IMR-90 (cell line): ENCODE data around the gene RNASEH2B. TPM values are rescaled to one million over a fixed set of nuclear protein-coding genes. Genes with fewer than 3 reads are reported as not detected.

Experiments used
- ATAC-seq: fragments of 200-7000 bp; cut with Tn5 transposase; 2 replicates; pipeline ENCODE4 v1.9.1; 2020; ENCODE audit warnings: low read depth, mild to moderate bottlenecking, moderate library complexity
- BruUV-seq: library from RNA; stranded (reverse); fragments of 400-500 nt; replicated peaks from 2 replicates; lab custom pipeline; 2021; lab: Mats Ljungman, UMichigan
- CTCF ChIA-PET: fragments of 300-600 bp; formaldehyde crosslinking; extraction: SDS; loops from one replicate; lab custom pipeline; 2021; ENCODE audit warnings: antibody characterized with exemption; lab: Yijun Ruan, JAX
- POLR2A ChIA-PET: fragments of 300-600 bp; sonication (Branson Sonifier 250); formaldehyde crosslinking; loops from one replicate; lab custom pipeline; 2022; ENCODE audit warnings: antibody characterized with exemption; ENCODE audit not compliant: unreplicated experiment; lab: Charles Lee
- DNase-seq: peaks from one replicate; pipeline ENCODE4 v3.0.0; 2013
- H2AFZ ChIP-seq: replicated peaks from 2 replicates; pipeline ENCODE3; 2013; ENCODE audit warnings: low read length, mild to moderate bottlenecking; ENCODE audit not compliant: poor library complexity
- H2AK5ac ChIP-seq: 2 replicates; pipeline ENCODE4 v1.6.1; 2013; ENCODE audit warnings: low read depth, low read length, inconsistent platforms
- H2AK9ac ChIP-seq: replicated peaks from 2 replicates; pipeline ENCODE3; 2013; ENCODE audit warnings: mild to moderate bottlenecking, low read depth, low read length, moderate library complexity; ENCODE audit not compliant: poor library complexity
- H2BK120ac ChIP-seq: 2 replicates; pipeline ENCODE4 v1.6.1; 2013; ENCODE audit warnings: low read depth, low read length, inconsistent platforms
- H2BK15ac ChIP-seq: 3 replicates; pipeline ENCODE4 v1.6.1; 2013; ENCODE audit warnings: low read depth, low read length, inconsistent platforms
- H2BK20ac ChIP-seq: 2 replicates; pipeline ENCODE4 v1.6.1; 2013; ENCODE audit warnings: low read depth, mild to moderate bottlenecking, inconsistent platforms, low read length, moderate library complexity
- H2BK5ac ChIP-seq: 2 replicates; pipeline ENCODE4 v1.6.1; 2013; ENCODE audit warnings: mild to moderate bottlenecking, low read depth, low read length, inconsistent platforms; ENCODE audit not compliant: poor library complexity, severe bottlenecking
- H3K14ac ChIP-seq: replicated peaks from 2 replicates; pipeline ENCODE4 v1.6.1; 2013; ENCODE audit warnings: low read depth, low read length, inconsistent platforms
- H3K18ac ChIP-seq: 2 replicates; pipeline ENCODE4 v1.6.1; 2013; ENCODE audit warnings: low read depth, low read length, control low read depth
- H3K23ac ChIP-seq: 2 replicates; pipeline ENCODE4 v1.6.1; 2013; ENCODE audit warnings: low read depth, low read length, inconsistent platforms
- H3K27ac ChIP-seq: 2 replicates; pipeline ENCODE4 v1.5.1; 2013; ENCODE audit warnings: mild to moderate bottlenecking, control low read depth, low read length; ENCODE audit not compliant: insufficient read depth
- H3K27me3 ChIP-seq: 2 replicates; pipeline ENCODE4 v1.6.1; 2013; ENCODE audit warnings: low read length; ENCODE audit not compliant: control insufficient read depth, insufficient read depth
- H3K36me3 ChIP-seq: 2 replicates; pipeline ENCODE4 v1.6.1; 2013; ENCODE audit warnings: low read length, mixed read lengths; ENCODE audit not compliant: control insufficient read depth, insufficient read depth
- H3K4ac ChIP-seq: 2 replicates; pipeline ENCODE4 v1.6.1; 2013; ENCODE audit warnings: low read depth, low read length, inconsistent platforms
- H3K4me1 ChIP-seq: 2 replicates; pipeline ENCODE4 v1.6.1; 2013; ENCODE audit warnings: low read length, mixed read lengths; ENCODE audit not compliant: control insufficient read depth, insufficient read depth
- H3K4me2 ChIP-seq: 2 replicates; pipeline ENCODE4 v1.6.1; 2013; ENCODE audit warnings: low read depth, mild to moderate bottlenecking, control low read depth, low read length, moderate library complexity
- H3K4me3 ChIP-seq: 2 replicates; pipeline ENCODE4 v1.5.1; 2013; ENCODE audit warnings: low read depth, mild to moderate bottlenecking, control low read depth, low read length, moderate library complexity; ENCODE audit not compliant: insufficient read depth
- H3K56ac ChIP-seq: 2 replicates; pipeline ENCODE4 v1.6.1; 2013; ENCODE audit warnings: low read length, inconsistent platforms; ENCODE audit not compliant: insufficient read depth; ENCODE audit errors: extremely low read depth
- H3K79me1 ChIP-seq, 2 experiments: 2 replicates each; pipeline ENCODE4 v1.6.1; 2013; ENCODE audit warnings: low read length in 2 of 2, inconsistent platforms in 1 of 2, low read depth in 1 of 2
- H3K9ac ChIP-seq: 2 replicates; pipeline ENCODE4 v1.6.1; 2013; ENCODE audit warnings: low read depth, low read length, control low read depth
- H3K9me1 ChIP-seq: 2 replicates; pipeline ENCODE4 v1.6.1; 2013; ENCODE audit warnings: low read length, inconsistent platforms; ENCODE audit not compliant: insufficient read depth
- H3K9me3 ChIP-seq: 2 replicates; pipeline ENCODE4 v1.6.1; 2013; ENCODE audit warnings: low read length; ENCODE audit not compliant: control insufficient read depth, insufficient read depth
- H4K20me1 ChIP-seq: 2 replicates; pipeline ENCODE4 v1.6.1; 2013; ENCODE audit warnings: low read length, inconsistent platforms; ENCODE audit not compliant: insufficient read depth
- H4K5ac ChIP-seq: 2 replicates; pipeline ENCODE4 v1.6.1; 2013; ENCODE audit warnings: mild to moderate bottlenecking, low read depth, low read length, control low read depth
- H4K8ac ChIP-seq, 2 experiments: 2 replicates each; pipeline ENCODE4 v1.6.1; 2013; ENCODE audit warnings: low read depth in 2 of 2, low read length in 2 of 2, control low read depth in 1 of 2, inconsistent platforms in 1 of 2
- H4K91ac ChIP-seq: 2 replicates; pipeline ENCODE4 v1.6.1; 2013; ENCODE audit warnings: low read depth, low read length, inconsistent platforms; ENCODE audit not compliant: insufficient read depth
- BHLHE40 ChIP-seq: fragments of 150-350 bp; IDR thresholded peaks from 2 replicates; pipeline ENCODE4 v1.6.1; 2016; ENCODE audit warnings: mild to moderate bottlenecking, low read depth, low read length
- CEBPB ChIP-seq: IDR thresholded peaks from 2 replicates; pipeline ENCODE4 v1.6.1; 2012; ENCODE audit warnings: low read depth, low read length, improper control_type of control experiment
- CHD1 ChIP-seq: IDR thresholded peaks from 2 replicates; pipeline ENCODE4 v1.6.1; 2012; ENCODE audit warnings: low read depth, low read length, improper control_type of control experiment
- FOS ChIP-seq: fragments of 150-350 bp; IDR thresholded peaks from 2 replicates; pipeline ENCODE4 v1.6.1; 2016; ENCODE audit warnings: low read depth, low read length
- MAFK ChIP-seq: IDR thresholded peaks from 2 replicates; pipeline ENCODE4 v1.6.1; 2012; ENCODE audit warnings: low read depth, low read length, improper control_type of control experiment
- MAZ ChIP-seq: IDR thresholded peaks from 2 replicates; pipeline ENCODE4 v1.6.1; 2012; ENCODE audit warnings: low read depth, mild to moderate bottlenecking, low read length, improper control_type of control experiment, moderate library complexity, borderline replicate concordance
- MXI1 ChIP-seq: IDR thresholded peaks from 2 replicates; pipeline ENCODE4 v1.6.1; 2012; ENCODE audit warnings: low read depth, mild to moderate bottlenecking, low read length, moderate library complexity, borderline replicate concordance
- NFE2L2 ChIP-seq: fragments of 150-350 bp; IDR thresholded peaks from 2 replicates; pipeline ENCODE4 v1.6.1; 2016; ENCODE audit warnings: low read depth, mild to moderate bottlenecking, low read length
- POLR2A ChIP-seq: IDR thresholded peaks from 2 replicates; pipeline ENCODE4 v1.6.1; 2012; ENCODE audit warnings: mild to moderate bottlenecking, low read depth, low read length
- RAD21 ChIP-seq: IDR thresholded peaks from 2 replicates; pipeline ENCODE4 v1.6.1; 2012; ENCODE audit warnings: low read length, improper control_type of control experiment
- RCOR1 ChIP-seq: IDR thresholded peaks from 2 replicates; pipeline ENCODE4 v1.6.1; 2012; ENCODE audit warnings: mild to moderate bottlenecking, low read length, improper control_type of control experiment; ENCODE audit not compliant: insufficient replicate concordance
- RFX5 ChIP-seq: IDR thresholded peaks from 2 replicates; pipeline ENCODE4 v1.8.0; 2012; ENCODE audit warnings: low read depth, mild to moderate bottlenecking, low read length, moderate library complexity
- SMC3 ChIP-seq: fragments of 150-350 bp; IDR thresholded peaks from 2 replicates; pipeline ENCODE4 v1.6.1; 2016; ENCODE audit warnings: low read depth, mild to moderate bottlenecking, antibody characterized with exemption, low read length, moderate library complexity
- WGBS, 2 experiments: methylation state at CpG; one replicate each; pipeline versions ENCODE4 v1.1.5 to v1.1.7; 2013; ENCODE audit warnings: missing lambda C conversion rate in 2 of 2; ENCODE audit not compliant: insufficient read length in 1 of 2; ENCODE audit errors: extremely low coverage in 2 of 2; 5-methylcytosine and 5-hydroxymethylcytosine counted together
- dilution Hi-C: fragments of 300-500 bp; cut with HindIII; formaldehyde crosslinking; loops from one replicate; pipeline ENCODE4 v1.14.3; 2018; ENCODE audit warnings: low sequenced_read_pairs; ENCODE audit not compliant: unreplicated experiment
- in situ Hi-C: fragments of 300-500 bp; cut with MboI; formaldehyde crosslinking; loops from 3 replicates; pipeline ENCODE4 v1.14.3; 2019; ENCODE audit warnings: low sequenced_read_pairs, inconsistent platforms, mixed read lengths
- intact Hi-C: fragments of 100-400 bp; cut with micrococcal nuclease; formaldehyde crosslinking; loops from 2 replicates; pipeline ENCODE4 v1.10.0; 2022
- polyA plus RNA-seq, 3 experiments: library from polyadenylated mRNA; depleted of rRNA; stranded (reverse); fragments of >200 nt; gene quantifications; 2 replicates each; pipeline ENCODE4 v1.2.3, GENCODE V29; 2012; ENCODE audit warnings: low replicate concordance in 1 of 3
- total RNA-seq: library from RNA; depleted of rRNA; stranded (reverse); fragments of >200 nt; gene quantifications from 2 replicates; pipeline ENCODE4 v1.2.3, GENCODE V29; 2012
- TF ChIP-seq, protein P1 (sequence below): fragments of 150-350 bp; IDR thresholded peaks from 2 replicates; pipeline ENCODE4 v1.6.1; 2017; ENCODE audit warnings: mild to moderate bottlenecking, antibody characterized with exemption, low read length, low read depth
- TF ChIP-seq, protein P2 (sequence below): fragments of 150-350 bp; IDR thresholded peaks from 2 replicates; pipeline ENCODE4 v1.6.1; 2016; ENCODE audit warnings: low read depth, mild to moderate bottlenecking, low read length, moderate library complexity, borderline replicate concordance
- TF ChIP-seq, protein P3 (sequence below): conservative IDR thresholded peaks from 2 replicates; pipeline ENCODE4 v1.5.1; 2012; ENCODE audit warnings: mild to moderate bottlenecking, low read depth, low read length, improper control_type of control experiment

The RNASEH2B gene
- total and polyA plus RNA-seq, 2 of the 4 experiments (the other 2 are of a cell fraction), result 11.2 to 14.2 TPM

DNA sequence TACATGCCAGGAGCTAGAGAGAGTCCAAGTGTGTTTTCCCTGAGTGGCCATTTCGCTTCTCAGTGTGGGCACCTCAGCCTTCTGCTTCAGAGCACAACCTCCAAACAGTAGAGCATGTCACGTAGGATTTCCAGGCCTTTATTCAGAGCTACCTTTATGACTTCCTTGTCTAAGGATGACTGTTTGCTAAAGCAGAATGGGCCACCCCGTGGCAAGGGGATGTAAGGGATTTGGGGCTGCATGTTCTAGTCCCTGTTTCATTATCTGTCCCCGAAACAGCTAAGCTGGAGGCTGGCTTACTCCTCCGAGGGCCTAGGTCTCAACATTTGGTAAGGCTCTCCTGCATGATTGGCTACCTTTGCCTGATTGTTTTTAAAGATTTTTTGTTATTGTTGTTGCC lies 6.0 kb downstream of the RNASEH2B start:
- TF ChIP-seq POLR2A (no peak), MAZ (no peak), MAFK (no peak), RFX5 (no peak), CEBPB (no peak), FOS (no peak), SMC3 (no peak), RCOR1 (no peak), MXI1 (no peak), RAD21 (no peak), CHD1 (no peak), BHLHE40 (no peak), NFE2L2 (no peak)
- TF ChIP-seq, protein P1, sequence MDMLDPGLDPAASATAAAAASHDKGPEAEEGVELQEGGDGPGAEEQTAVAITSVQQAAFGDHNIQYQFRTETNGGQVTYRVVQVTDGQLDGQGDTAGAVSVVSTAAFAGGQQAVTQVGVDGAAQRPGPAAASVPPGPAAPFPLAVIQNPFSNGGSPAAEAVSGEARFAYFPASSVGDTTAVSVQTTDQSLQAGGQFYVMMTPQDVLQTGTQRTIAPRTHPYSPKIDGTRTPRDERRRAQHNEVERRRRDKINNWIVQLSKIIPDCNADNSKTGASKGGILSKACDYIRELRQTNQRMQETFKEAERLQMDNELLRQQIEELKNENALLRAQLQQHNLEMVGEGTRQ, result no peak
- TF ChIP-seq, protein P2, sequence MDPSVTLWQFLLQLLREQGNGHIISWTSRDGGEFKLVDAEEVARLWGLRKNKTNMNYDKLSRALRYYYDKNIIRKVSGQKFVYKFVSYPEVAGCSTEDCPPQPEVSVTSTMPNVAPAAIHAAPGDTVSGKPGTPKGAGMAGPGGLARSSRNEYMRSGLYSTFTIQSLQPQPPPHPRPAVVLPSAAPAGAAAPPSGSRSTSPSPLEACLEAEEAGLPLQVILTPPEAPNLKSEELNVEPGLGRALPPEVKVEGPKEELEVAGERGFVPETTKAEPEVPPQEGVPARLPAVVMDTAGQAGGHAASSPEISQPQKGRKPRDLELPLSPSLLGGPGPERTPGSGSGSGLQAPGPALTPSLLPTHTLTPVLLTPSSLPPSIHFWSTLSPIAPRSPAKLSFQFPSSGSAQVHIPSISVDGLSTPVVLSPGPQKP, result no peak
- TF ChIP-seq, protein P3, sequence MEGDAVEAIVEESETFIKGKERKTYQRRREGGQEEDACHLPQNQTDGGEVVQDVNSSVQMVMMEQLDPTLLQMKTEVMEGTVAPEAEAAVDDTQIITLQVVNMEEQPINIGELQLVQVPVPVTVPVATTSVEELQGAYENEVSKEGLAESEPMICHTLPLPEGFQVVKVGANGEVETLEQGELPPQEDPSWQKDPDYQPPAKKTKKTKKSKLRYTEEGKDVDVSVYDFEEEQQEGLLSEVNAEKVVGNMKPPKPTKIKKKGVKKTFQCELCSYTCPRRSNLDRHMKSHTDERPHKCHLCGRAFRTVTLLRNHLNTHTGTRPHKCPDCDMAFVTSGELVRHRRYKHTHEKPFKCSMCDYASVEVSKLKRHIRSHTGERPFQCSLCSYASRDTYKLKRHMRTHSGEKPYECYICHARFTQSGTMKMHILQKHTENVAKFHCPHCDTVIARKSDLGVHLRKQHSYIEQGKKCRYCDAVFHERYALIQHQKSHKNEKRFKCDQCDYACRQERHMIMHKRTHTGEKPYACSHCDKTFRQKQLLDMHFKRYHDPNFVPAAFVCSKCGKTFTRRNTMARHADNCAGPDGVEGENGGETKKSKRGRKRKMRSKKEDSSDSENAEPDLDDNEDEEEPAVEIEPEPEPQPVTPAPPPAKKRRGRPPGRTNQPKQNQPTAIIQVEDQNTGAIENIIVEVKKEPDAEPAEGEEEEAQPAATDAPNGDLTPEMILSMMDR, result no peak
- in situ Hi-C loops, result loop anchor here (25.0 kb wide), 3 partner anchors 828 to 1253 kb away; partner anchors contain the start of gene TRIM13

More for the DNA sequence above, 6.0 kb downstream of the RNASEH2B start:
- no TSS peak for BruUV-seq
- ChIA-PET POLR2A (no interaction called here), CTCF (interaction anchor here (0.6 to 1.1 kb wide), 2 partner anchors 20 to 295 kb away, joined by 3 to 4 read pairs; no protein-coding TSS in a partner anchor)
- H3K27me3 ChIP-seq, result no peaks in the 10 kb centered on the region
- no peak for DNase-seq
- H3K4me1 ChIP-seq, result peaks cover 14% of the 10 kb centered on the region
- H2BK15ac ChIP-seq, result no peak overlapping the region
- no peaks in the 10 kb centered on the region for H3K36me3 ChIP-seq
- no peak overlapping the region for H3K9ac ChIP-seq
- H4K8ac ChIP-seq, result no peak overlapping the region
- ATAC-seq, result no peak
- WGBS, 2 experiments, result no CpG with 5 or more reads among the region's 5 CpGs
- H3K4me3 ChIP-seq, result no peak overlapping the region
- H3K23ac ChIP-seq, result no peak overlapping the region
- H3K18ac ChIP-seq, result no peak overlapping the region
- no peak overlapping the region for H4K5ac ChIP-seq
- H3K27ac ChIP-seq, result no peak overlapping the region
- no peak overlapping the region for H3K4me2 ChIP-seq
- no peak overlapping the region for H2BK5ac ChIP-seq
- H3K4ac ChIP-seq, result no peak overlapping the region
- H2AFZ ChIP-seq, result no peak overlapping the region
- no peak overlapping the region for H3K56ac ChIP-seq
- no peak overlapping the region for H2BK120ac ChIP-seq
- peaks cover 6% of the 10 kb centered on the region for H3K9me1 ChIP-seq
- no peaks in the 10 kb centered on the region for H3K9me3 ChIP-seq
- H3K79me1 ChIP-seq, result peaks cover 22 to 44% of the 10 kb centered on the region in 2 experiments
- H2AK9ac ChIP-seq, result no peak overlapping the region
- intact Hi-C loops, result loop anchor here (2.0 to 10.0 kb wide), 4 partner anchors 155 to 1061 kb away; partner anchors contain the start of gene SPRYD7
- no peak overlapping the region for H3K14ac ChIP-seq
- H4K20me1 ChIP-seq, result peaks cover 7% of the 10 kb centered on the region
- H2AK5ac ChIP-seq, result no peak overlapping the region
- peak overlapping the region; percentile 20; the same call in 1 of the 2 replicates for H2BK20ac ChIP-seq
- dilution Hi-C loops, result no loop called here
- no peak overlapping the region for H4K91ac ChIP-seq
